Sigmoid colon (tissue), 4 donors: Measurements from ENCODE around the gene FAM174B.

ENCODE experiments used
- CTCF ChIP-seq, 4 experiments: fragments of 450-650 bp in 3 of 4; fragments of 200-600 bp in 1 of 4; IDR thresholded peaks; one replicate each; pipeline ENCODE4 v1.5.1; 2016 to 2019; ENCODE audit warnings: antibody characterized with exemption in 4 of 4, mild to moderate bottlenecking in 3 of 4, moderate library complexity in 2 of 4
- EP300 ChIP-seq, 4 donors: sonication (generic); formaldehyde crosslinking; IDR thresholded peaks; one replicate each; pipeline ENCODE4 v1.6.1; 2017; ENCODE audit warnings: antibody characterized with exemption in 4 of 4
- POLR2A ChIP-seq, 2 donors: fragments of 450-650 bp; IDR thresholded peaks; one replicate each; pipeline ENCODE4 v1.6.1; 2016; ENCODE audit warnings: antibody characterized with exemption in 2 of 2, mild to moderate bottlenecking in 2 of 2, moderate library complexity in 2 of 2

DNA sequence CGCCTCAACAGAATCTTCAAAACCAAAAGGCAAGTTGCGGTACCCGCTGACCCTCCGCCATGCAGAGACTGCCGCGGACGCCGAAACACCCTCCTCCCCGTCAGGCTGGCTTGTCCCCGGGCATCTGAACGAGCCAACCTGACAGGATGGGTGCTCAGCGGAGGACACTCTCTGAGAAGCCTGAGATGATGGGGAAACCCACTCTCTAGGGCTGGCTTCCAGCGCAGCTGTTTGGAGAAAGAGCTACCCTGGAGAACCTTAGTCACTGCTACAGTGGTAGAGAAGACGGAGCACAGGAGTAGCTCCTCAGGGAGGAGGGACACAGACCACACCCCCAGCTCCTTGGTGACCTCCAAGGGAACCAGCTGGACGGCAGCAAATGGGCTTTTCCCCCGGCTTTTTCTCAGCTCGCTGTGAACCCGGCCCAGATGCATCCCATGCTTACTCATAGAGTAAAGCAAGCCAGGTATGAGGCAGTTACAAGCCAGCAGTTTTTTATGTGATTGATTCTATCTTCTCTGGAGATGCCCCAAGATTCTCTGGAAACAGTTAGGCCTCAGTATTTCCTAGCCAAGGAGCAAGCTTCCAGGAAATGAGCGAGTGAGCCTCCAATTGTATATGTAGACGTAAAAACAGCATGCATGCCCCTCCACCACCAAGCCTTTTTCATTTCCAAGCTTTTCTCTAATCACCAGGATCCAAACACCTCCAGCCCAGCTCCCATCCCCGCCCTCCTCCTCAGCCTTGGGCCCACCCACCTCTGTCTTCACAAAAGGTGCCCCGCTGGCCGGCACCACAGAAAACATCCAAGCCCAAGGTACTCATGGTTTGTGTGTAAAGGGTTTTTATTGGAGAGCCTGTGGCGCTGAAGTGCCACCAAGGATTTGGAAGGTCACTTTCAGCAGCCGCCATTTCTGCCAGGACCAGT is 38.7 kb downstream of the FAM174B start:
- TF ChIP-seq CTCF (IDR thresholded peaks at IDR 0.05), result no peak
- no peak for TF ChIP-seq EP300 (IDR thresholded peaks at IDR 0.05)
- no peak for TF ChIP-seq POLR2A (IDR thresholded peaks at IDR 0.05)
